HCEC 1CT (cell line): ENCODE measurements around the gene ACYP1.

Source experiments
- DNase-seq: peaks from one replicate; pipeline ENCODE4 v3.0.0-alpha.2; 2017

ACYP1 gene

DNA sequence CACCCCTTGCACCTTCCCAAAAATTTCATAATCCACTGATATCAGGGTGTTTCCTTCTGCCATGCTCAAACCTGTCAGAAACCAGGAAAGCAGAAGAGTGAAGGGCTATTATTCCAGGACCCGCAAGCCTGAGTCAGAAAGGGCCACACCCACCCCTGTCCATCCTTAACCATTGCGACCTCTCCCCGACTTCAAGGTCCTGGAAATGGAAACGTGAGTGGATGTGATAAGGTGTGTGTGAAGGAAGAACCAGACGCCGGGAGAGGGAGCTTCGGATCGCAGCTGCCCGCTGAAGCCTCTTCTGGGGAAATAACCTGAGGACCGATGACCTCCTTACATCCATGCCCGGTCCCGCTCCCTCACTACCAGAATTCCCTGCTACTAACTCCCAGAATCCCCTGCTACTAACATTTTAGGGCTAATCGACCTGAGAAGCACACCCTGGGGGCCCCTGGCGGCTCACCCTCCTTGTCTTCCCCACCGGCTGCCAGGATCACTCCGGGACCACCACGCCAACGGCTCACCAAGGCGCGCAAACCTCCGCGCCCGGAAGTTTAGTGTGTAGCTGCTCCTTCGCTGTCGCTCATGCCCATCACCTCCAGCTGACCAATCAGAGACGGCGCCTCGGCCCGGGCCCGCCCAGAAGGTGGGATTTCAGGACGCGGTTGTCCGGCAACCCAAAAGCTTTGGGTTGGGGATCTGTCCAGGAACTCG, at the start of gene ACYP1:
Gene ACYP1 (minus strand): TSS at position 534 of the 714 bp plus-strand sequence. CDS start 471 bp downstream, at position 63.
- peak; percentile 83 for DNase-seq

GRCh38 chr14:75109877-75110276, 46.1 kb upstream of the ACYP1 start:
- no peak for DNase-seq

DNA sequence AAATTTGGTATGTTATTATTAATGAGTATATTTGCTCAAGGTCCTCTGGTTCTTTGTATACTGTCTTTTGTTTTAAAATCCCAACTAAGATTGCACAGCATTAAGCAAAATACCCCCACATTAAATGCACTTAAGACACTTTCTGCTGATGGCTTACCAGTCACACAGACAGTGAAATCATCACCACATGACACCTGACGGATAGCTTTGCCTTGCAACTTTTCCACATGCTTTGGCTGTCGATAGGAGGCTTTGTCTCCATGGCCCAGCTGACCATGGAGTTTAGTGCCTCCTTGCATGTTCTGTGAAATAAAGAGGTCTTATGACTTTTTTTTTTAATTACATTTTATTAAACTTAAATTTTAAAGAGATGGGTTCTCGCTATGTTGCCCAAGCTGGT, 43.4 kb upstream of the ACYP1 start:
- no peak for DNase-seq

GRCh38 chr14:75101491-75101890, 37.7 kb upstream of the ACYP1 start:
- DNase-seq, result no peak

- DNase-seq, result no peak
These were observed 34.9 kb upstream of the ACYP1 start for GRCh38 chr14:75098682-75099081.

DNA sequence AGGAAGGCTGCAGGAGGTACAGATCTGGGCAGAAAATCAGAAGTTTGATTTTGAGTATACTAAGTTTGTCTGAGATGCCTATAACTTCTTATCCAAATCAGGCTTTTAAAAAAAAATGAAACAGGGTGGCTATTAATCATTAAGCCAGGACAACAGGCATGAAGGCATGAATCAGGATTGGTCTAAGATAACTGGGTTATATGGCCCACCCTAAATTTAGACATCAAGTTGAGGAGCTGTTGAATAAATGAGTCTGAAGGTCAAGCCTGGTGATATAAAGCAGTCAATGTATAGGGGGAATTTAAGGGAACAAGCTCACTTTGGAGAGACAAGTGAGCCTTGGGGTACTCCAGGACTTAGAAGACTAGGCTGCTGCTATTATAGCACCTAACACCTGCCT, 34.4 kb upstream of the ACYP1 start:
- no peak for DNase-seq

- no peak for DNase-seq
These were observed 33.1 kb upstream of the ACYP1 start for GRCh38 chr14:75096959-75097358.

- DNase-seq, result no peak
These were observed 31.9 kb upstream of the ACYP1 start for GRCh38 chr14:75095690-75096089.

DNA sequence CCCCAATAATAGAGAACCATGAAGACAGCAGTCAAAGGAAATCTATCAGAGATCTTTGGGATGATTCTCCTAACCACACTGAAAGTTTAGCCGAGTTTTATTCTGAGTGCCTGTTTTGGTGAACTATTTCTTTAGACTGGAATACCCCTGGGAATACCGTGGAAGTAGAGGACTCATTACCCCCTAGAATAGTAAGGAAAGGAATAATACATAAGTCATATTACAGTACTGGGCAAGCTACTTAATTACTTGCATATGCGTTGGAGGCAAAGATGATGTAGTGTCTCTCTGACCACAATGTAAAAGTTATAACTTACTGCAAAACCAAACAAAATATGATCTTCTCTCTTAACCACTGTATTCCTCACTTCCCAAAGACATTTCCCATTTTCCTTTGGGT, 31.1 kb upstream of the ACYP1 start:
- DNase-seq, result no peak

- no peak for DNase-seq
These were observed 28.9 kb upstream of the ACYP1 start for GRCh38 chr14:75092698-75093097.

DNA sequence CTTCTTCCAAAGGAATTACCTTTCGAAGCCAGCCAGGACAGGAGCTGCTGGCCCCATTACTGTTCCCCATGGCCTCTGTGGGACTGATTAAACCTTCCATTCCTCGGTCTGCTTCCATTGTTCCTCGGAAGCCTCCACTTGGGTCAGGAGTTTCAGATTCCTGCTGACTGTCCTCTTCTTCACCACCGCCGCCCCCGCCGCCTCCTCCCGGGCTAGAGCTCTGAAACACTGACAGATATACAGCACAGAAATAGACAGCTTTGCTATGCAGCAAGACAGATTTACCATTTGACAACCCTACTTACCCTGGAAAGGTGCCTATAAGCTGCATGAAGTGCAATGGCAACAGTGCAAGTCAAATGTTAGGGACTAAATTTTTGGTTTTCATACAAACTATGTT, 27.4 kb upstream of the ACYP1 start:
- no peak for DNase-seq

DNA sequence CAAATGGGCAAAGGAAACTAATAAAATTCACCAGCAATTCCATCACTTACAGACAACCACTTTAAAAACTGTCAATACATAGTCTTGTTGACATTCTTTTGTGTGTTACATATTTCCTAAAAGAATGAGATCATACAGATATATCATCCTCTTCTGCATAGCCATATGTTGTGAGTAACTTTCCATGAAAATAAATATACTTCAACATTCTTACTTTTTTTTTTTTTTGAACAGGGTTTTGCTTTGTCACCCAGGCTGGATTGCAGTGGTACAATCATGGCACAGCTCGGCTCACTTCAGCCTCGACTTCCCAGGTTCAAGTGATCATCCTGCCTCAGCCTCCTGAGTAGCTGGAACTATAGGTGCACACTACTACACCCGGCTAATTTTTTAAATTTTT, 26.5 kb upstream of the ACYP1 start:
- peak; percentile 51 for DNase-seq

DNA sequence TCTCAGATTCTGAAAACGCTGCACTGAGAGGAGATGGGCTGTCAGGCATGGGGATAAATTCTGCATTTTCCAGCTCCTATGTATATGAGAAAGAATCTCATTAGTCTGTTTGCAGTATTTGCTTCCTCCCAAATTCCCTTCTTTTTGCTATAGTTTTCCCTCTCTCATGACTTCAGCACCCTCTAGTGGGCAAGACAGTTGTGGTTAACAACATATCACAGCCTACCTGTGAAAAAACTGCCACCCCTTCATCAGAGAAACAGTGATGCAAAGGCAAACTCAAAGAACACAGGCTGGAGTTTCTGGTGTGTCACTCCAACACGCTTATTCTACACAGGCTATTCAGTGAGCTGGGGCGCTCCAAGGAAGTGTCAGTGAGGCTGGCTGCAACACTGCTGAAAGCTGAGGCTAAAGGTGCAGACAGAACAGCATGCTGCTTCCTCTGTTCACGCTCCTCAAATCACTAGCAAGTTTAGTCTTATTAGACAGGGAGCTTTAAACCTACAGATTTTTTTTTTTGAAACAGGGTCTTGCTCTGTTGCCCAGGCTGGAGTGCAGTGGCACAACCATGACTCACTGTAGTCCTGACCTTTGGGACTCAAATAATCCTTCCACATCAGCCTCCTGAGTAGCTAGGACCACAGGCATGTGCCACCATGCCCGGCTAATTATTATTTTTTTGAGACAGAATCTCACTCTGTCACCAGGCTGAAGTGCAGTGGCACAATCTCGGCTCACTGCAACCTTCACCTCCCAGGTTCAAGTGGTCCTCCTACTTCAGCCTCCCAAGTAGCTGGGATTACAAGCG, 24.9 kb upstream of the ACYP1 start:
- peak; percentile 44 for DNase-seq

GRCh38 chr14:75088153-75088552, 24.3 kb upstream of the ACYP1 start:
- no peak for DNase-seq

DNA sequence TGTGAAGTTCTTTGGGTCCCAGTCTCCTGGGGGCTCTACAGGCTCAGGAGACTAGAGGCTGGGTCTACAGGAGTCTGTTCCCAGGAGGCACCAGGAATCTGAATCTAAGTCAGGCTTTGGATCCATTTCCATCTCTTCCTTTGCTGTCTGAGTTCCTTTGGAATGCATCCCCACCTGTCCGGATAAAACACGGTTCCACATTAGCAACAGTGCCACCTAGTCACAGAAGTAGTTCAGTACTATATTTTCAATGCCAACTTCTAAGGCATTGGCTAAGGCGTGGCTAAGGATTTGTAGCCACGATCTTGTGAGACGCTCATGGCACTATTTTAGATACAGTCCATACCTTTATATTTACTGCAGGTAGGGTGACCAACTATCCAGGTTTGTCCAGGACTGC, 20.7 kb upstream of the ACYP1 start:
- DNase-seq, result no peak

DNA sequence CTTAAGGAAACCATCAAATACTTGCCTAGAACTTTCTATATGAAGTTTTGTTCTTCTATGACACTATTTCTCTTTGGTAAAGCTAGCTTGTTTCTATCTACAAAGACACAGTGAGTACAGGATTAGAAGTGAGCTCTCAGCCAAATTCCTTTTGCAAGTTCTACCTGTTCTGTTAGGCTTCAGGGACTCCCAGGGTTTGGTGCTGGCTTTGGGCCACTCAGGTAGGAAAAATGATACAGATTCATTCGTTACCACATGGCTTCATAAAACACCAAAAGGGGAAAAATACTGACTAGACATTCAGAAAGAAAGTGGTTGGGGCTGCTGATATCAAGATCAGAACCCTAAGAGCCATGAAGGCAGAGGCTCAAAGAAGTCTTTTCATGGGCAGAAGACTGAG, 19.4 kb upstream of the ACYP1 start:
- no peak for DNase-seq

GRCh38 chr14:75081660-75082229, 17.9 kb upstream of the ACYP1 start:
- no peak for DNase-seq

- no peak for DNase-seq
These were observed 15.7 kb upstream of the ACYP1 start for GRCh38 chr14:75079521-75079920.

GRCh38 chr14:75077794-75078193, 14.0 kb upstream of the ACYP1 start:
- DNase-seq, result no peak

DNA sequence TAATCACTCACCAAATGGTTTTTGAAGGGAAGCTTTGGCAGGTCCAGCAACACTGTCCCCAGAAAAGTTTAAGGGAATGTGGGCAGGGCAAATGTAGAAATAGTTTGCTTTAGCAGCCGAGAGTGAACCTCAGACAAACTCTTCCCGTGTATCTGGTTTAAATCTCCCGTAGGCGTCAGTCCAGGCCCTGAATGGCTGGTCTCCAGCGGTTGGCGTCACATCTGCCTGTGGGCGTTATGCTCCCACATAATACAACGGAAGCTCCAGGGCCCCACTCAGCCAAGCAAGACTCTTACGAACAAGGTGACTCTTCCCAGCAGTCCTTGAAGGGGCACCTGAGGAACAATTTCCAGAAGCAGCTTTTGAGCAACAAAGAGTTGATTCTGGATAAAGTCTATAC, 6.6 kb upstream of the ACYP1 start:
- no peak for DNase-seq

DNA sequence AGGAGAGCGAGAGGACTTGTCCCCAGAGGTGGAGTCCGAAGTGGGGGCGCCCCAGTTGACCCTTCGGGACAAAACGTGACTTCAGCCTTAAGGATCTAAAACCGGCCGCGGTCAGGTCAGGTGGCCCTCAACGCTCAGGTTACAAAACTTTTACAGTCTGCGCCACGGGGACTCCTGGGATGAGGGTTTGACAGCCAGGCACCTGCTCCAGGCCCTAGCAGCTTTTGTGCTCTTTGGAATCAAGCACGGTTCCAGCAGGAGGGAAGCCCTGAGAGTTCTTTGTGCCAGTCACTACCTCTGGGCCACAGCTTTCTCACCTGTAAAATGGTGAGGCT, 6.0 kb upstream of the ACYP1 start:
- no peak for DNase-seq

DNA sequence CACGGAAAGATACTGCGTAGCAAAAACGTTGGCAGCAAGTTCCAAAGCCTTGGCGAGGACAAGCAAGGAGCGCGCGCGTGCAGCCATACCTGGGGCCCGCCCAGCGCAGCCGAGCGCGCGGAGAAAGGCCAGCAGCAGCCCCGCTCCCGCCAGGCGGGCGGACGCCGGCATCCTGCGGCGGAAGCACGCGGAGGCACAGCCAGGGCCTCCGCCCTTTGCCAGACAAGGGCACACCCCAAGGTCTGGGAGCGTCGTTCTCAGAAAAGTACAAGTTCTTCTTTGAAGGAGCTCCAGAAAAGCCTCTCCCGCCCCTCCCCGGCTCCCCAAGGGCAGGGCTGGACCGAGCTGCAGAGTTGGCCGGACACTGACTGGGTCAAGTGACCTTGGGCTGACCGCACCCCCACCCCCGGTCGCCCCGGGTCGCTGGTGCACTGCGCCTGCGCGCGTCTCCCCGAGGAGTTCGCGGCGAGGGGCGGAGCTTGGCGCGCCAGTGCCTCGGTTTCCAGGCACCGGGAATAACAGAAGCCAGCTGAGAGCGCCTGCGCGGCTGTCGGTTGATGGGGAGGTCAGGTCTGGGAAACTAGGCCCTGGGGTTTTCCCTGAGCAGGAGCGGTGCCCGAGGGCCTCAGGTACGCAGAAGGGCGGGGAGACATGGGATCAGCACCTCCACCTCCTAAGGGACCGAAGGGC, 5.4 kb upstream of the ACYP1 start, which contains the start of gene ZC2HC1C:
Gene ZC2HC1C (plus strand): TSS at position 521 of the 690 bp plus-strand sequence. CDS start 933 bp downstream, outside the sequence.
- peak; percentile 83 for DNase-seq
